HG03354 (cell line): ENCODE measurements around the gene CAPNS1.
"Not testable (repeated sequence)": the region's sequence is repeated elsewhere in the genome, so short reads cannot be mapped to it uniquely, and the experiment has no call there.

Source experiments
- ATAC-seq: cut with Tn5 transposase; IDR thresholded peaks from one replicate; pipeline ENCODE4 v1.9.1; 2021; ENCODE audit warnings: mild to moderate bottlenecking; ENCODE audit not compliant: unreplicated experiment, poor library complexity, severe bottlenecking

CAPNS1 gene

DNA sequence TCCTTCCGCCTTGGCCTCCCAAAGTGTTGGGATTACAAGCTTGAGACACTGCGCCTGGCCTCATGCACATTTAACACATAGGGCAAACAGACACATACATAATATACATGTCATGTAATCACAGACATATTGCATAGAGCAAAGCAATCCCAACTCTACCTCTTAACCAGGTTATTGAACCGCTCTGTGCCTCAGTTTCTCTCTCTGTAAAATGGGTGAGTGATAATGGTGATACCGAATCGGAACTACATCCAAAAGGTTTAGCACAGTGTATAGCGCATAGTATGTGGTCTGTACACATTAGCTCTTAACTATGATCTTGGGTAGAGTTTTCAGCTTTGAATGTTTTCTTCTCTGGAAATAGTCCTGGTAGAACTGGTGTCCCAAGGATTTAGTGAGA, 4.8 kb downstream of the CAPNS1 start:
- ATAC-seq: no peak

DNA sequence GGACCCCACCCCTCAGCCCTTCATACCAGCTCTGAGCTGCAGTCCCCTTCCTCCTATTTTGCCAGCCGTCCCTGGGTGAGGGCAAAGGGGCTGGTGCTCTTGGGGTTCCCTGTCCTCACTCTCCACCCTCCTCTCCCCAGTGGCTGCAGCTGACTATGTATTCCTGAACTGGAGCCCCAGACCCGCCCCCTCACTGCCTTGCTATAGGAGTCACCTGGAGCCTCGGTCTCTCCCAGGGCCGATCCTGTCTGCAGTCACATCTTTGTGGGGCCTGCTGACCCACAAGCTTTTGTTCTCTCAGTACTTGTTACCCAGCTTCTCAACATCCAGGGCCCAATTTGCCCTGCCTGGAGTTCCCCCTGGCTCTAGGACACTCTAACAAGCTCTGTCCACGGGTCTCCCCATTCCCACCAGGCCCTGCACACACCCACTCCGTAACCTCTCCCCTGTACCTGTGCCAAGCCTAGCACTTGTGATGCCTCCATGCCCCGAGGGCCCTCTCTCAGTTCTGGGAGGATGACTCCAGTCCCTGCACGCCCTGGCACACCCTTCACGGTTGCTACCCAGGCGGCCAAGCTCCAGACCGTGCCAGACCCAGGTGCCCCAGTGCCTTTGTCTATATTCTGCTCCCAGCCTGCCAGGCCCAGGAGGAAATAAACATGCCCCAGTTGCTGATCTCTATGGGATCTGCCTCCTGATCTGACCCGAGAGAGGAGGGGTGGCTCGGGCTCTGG, 10.0 kb downstream of the CAPNS1 start:
- no peak for ATAC-seq

DNA sequence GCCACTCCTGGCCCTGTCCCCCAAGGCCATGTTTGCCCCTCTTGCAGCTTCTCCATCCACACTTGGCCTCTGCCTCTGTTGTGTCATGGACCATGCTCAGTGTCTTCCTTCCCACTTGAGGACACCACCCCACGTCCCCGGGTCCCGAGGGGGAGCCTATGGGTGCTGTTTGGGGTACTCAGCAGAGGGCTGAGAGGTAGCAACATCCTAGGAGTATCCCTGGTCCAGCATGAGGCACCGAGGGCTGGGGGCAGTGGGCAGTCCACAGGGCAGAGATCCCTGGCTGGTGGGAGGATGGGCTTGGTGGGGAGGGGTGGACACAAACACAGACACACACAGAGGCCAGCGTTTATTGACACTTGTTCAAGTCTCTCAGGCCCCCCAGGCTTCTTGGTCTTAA, 10.7 kb downstream of the CAPNS1 start:
- ATAC-seq: no peak

DNA sequence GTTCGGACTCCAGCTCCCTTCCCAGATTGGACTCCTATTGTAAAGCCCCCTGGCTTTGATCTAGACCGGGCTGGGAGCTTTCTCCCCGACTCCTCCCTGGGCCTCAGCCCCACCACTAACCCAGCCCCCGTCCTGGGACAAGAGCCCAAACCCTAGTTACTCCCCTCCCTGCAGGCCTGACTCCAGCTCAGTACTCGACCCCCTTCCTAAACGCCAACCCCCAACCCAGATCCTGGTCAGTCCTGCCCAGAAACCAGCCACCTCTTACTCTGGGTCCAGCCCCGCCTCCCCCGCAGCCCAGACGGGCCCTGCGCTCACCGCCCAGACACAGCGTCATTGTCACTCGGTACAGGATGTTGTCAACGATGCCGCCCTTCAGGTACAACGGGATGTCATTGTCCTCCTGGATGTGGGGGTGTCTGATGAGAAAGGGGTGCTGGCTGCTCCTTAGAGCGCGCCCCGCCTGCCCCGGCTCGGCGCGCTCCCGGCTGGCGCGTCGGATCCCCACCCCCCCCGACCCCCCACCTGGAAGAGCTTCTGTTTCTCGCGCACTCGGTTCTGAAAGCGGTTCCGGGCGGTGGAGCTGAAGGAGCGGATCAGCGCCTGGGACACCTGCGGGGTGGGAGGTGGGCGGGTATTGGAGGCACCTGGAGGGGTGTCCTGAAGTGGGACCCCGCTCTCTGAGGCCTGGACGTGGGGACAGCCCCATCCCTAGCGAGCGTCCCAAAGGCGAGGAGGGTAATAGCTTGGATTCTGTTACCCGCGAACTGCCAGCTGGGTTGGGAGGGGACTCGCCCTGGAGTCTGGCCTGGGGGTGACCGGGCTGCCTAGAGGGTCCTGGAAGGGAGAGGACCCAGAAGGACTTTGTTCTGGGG, 11.5 kb downstream of the CAPNS1 start:
- no peak for ATAC-seq

DNA sequence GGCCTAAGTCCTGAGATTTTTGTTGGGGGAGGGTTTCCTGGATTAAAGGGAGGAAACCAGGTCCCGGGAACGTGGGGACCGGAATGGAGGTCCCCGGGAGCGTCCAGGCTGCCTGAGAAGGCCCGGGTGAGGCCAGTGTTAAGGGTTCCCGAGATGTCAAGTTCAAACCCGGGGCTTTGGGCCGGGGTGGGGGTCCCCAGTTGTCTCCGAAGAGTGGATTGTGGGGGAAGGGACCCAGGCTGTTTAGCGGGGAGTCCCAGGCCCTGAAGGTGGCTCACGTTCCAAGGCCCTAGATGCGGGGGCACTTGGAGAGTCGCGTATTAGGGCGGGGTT, 12.1 kb downstream of the CAPNS1 start:
- ATAC-seq: no peak

DNA sequence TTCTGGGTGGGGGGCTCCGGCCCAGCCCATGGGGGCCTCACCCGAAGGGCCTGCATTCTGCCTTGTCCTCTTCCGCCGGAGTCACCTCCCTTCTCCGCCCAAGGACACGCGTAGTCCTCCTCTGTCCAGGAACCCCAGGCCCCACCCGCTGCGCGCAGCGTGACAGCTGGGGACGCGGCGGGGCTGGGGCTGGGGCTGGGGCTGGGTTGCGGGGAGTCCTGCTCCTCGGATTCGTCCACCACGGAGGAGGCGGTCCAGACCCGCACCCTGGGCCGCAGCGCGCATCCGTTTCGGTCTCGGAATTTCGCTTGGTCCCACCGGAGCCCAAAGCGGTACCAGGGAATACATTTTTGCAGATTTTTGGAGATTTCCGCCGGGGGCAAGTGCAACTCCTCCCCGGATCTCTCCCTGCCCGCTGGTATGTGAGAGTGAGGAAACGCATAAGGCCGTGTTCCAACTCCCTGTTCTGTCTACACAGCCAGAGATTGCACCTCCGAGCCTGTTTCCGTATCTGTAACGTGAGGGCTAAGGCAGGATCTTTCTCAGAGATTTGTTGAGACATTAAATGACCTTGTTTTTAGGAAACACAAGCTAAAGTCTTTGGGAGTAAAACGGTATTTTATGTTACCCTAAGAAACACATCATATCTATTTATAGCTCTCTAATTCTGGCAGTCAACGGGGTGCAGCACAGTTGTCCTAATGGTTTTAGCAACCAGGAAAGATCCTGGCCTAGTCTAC, 12.7 kb downstream of the CAPNS1 start, which contains the start of gene COX7A1:
Gene COX7A1, minus strand, starts transcription at position 96 of the 740 bp plus-strand sequence. Its CDS starts 40 bp downstream, at position 56.
- ATAC-seq: no peak

DNA sequence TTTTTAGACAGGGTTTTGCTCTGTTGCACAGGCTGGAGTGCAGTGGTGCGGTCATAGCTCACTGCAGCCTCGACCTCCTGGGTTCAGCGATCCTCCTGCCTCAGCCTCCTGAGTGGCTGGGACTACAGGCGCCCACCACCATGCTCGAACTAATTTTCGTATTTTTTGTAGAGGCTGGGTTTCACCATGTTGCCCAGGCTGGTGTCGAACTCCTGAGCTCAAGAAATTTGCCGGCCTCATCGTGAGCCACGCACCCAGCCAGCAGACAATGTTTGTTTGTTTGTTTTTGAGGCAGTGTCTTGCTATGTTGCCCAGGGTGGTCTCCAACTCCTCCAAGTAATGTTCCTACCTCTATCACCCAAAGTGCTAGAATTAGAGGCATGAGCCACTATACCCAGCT, 13.3 kb downstream of the CAPNS1 start:
- no peak for ATAC-seq

DNA sequence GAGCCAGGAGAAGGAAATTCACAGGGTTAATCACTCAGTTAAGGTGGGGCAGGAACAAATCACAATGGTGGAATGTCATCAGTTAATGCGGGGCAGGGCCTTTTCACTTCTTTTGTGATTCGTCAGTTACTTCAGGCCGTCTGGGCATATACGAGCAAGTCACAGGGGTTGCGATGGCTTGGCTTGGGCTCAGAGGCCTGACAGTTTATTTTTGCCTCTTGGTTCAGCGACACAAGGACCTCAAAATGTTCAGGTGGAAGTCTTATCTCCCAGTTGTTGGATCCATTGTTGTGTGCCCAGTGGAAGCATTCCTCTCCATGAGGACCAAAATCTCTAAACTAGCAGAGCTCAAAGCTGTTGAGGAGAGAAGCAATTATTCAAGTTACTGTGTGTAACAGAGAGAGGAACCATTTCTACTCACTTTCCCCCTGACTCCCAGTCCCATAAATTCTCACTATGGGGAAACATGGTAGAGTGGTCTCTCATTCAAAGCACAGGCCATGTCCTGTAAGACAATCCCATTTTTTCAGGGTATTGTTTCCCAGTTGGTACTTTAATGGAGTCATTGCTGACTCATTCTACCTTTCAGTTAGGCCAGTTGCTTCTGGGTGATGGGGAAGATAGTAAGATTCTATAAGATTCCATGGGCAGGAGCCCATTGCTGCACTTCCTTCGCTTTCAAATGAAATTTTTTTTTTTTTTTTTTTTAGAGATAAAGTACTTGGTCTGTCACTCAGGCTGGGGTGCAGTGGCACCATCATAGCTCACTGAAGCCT, 21.1 kb downstream of the CAPNS1 start:
- ATAC-seq: no peak

DNA sequence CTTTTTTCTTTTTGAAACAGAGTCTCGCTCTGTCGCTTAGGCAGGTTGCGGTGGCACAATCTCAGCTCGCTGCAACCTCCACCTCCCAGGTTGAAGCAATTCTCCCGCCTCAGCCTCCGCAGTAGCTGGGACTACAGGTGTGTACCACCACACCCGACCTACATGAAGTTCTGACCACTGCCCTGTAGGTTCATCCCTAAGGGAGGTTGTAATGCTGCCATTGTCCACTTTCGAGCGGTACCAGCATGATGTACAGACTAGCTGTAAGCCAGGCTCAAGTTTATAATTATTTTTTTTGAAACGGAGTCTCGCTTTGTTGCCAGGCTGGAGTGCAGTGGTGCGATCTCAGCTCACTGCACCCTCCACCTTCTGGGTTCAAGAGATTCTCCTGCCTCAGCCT, 23.9 kb downstream of the CAPNS1 start:
- ATAC-seq: no peak

DNA sequence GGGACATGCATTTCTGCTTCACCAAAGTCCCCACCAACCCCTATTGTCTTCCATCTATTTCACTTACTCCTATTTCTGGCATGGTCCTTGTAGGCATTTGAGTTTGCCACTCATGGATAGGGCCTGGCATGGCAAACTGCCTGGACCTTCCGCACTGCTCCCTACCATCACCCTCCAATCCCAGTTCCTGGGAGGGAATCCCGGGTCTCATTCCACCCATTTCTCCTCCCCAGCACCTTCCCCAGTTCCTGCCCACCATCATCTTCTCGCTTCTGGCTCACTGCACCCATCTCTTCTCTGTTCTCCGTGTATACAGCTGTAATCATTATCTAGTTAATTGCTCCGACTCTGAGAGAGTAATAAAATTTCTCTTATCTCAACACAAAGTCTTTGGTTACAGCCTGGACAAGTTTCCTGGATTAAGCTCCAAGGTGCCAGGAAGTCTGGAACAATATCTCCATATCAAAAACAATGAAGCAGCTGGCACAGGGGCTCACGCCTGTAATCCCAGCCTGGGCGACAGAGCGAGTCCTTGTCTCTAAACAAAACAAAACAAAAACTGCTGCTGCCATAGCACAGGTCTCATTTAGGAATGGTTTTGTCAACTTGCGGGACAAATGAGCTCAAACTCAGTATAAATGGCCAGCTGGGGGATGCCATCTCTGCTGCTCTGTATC, 29.4 kb downstream of the CAPNS1 start:
- ATAC-seq: no peak

DNA sequence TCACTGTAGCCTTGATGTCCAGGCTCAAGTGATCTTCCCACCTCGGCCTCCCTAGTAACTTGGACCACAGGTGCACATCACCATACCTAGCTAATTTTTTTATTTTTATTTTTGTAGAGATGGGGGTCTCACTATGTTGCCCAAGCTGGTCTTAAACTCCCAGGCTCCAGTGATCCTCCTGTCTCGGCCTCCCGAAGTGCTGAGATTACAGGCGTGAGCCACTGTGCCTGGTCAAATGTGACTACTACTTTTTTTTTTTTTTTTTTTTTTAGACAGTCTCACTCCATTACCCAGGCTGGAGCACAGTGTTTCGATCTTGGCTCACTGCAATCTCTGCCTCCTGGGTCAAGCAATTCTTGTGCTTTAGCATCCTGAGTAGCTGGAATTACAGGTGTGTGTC, 33.0 kb downstream of the CAPNS1 start:
- no peak for ATAC-seq

DNA sequence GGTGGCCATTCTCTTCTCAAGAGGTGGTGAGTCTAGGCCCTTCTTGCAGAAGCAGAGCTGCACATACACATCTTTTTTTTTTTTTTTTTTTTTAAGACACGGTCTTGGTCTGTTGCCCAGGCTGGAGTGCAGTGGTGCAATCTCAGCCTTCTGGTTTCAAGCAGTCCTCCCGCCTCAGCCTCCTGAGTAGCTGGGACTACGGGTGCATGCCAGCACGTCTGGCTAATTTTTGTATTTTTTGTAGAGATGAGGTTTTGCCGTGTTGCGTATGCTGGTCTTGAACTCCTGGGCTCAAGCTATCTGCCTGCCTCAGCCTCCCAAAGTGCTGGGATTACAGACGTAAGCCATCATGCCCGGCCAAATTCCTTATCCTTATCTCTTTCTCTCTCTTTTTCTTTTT, 34.0 kb downstream of the CAPNS1 start:
- not testable (repeated sequence) for ATAC-seq

DNA sequence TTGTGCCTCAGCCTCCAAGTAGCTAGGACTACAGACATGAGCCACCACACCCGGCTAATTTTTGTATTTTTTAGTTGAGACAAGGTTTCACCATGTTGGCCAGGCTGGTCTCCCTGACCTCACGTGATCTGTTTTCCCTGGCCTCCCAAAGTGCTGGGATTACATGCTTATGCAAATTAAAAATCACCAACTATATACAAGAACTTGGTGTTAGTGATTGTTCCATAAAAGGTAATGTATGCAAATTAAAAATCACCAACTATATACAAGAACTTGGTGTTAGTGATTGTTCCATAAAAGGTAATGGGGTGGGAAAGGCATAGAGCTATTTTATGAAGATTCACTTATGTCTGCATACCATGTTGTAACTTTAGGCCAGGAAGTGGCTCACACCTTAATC, 39.2 kb downstream of the CAPNS1 start:
- ATAC-seq: not testable (repeated sequence)

DNA sequence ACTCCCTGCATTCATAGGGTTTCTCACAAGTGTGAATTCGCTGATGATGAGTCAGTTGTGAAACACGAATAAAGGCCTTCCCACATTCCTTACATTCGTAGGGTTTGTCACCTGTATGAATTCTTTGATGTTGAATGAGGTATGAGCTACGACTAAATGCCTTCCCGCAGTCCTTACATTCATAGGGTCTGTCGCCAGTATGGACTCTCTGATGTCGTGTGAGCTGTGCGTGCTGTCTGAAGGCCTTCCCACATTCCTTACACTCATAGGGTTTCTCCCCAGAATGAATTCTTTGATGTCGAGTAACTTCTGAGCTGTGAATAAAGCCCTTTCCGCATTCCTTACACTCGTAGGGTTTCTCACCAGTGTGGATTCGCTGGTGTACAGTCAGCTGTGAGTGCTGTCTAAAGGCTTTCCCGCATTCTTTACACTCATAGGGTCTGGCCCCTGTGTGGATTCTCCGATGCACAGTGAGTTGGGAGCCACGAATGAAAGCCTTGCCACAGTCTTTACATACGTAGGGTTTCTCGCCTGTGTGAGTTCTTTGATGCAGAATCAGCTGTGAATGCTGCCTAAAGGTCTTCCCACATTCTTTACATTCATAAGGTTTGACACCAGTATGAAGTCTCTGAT, 42.9 kb downstream of the CAPNS1 start:
- no peak for ATAC-seq

DNA sequence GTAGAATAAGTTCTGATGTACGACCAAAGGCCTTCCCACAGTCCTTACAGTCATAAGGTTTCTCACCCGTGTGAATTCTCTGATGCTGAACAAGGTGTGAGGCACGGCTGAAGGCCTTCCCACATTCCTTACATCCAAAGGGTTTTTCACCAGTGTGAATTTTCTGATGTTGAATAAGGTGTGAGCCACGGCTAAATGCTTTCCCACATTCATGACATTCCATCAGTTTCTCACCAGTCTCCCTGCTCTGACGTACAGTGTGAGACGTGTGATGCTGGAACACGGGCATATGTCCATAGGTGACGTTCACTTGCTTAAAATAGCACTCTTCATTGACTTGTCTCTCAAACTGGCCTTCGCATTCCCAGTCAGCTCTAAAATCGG, 43.4 kb downstream of the CAPNS1 start:
- no peak for ATAC-seq

DNA sequence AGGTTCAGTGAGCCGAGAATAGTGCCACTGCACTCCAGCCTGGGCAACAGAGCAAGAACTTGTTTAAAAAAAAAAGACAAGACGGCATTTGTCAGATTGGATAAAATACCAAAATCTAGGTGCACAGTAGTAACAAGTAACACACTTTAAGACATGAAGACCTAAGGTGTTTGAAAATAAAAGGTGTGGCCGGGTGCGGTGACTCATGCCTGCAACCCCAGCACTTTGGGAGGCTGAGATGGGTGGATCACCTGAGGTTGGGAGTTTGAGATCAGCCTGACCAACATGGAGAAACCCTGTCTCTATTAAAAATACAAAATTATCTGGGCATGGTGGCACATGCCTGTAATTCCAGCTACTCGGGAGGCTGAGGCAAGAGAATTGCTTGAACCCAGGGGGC, 46.9 kb downstream of the CAPNS1 start:
- not testable (repeated sequence) for ATAC-seq

DNA sequence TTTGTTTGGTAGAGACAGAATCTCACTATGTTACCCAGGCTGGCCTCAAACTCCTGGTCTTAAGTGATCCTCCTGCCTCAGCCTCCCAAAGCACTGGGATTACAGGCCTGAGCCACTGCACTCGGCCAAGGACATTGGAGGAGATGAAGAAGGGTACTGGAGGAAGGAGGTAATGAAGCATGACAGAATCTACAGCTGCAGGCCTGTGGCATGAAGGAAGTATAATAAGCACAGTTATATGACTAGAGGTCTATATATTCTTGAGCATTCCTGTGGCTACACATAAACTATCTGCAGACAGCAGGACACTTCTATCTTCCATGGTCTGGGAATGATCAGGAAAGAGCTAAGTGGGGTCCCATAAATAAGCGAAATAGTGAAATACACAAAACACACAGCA, 56.4 kb downstream of the CAPNS1 start:
- ATAC-seq: no peak

DNA sequence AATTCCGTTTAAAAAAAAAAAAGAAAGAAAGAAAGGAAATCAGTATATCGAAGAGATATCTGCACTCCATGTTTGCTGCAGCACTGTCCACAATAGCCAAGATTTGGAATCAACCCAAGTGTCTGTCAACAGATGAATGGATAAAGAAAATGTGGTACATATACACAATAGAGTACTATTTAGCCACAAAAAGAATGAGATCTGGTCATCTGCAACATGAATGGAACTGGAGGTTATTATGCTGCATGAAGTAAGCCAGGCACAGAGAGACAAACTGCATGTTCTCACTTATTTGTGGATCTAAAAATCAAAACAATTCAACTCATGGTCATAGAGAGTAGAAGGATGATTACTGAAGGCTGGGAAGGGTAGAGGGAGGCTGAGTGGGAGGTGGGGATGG, 58.3 kb downstream of the CAPNS1 start:
- ATAC-seq: no peak
